Stimulated activated CD8-positive, alpha-beta memory T cell treated with anti-CD3 and anti-CD28 coated beads, Interleukin-7, amount 100 ng/mL, for 4 hours (primary cell): ENCODE data around the gene DNAH10.
"Not testable (repeated sequence)": the region's sequence is repeated elsewhere in the genome, so short reads cannot be mapped to it uniquely, and the experiment has no call there.

Experiments
- DNase-seq, 2 donors: peaks; one replicate each; pipeline ENCODE4 v3.0.0-alpha.2; 2020; ENCODE audit warnings: low read depth in 2 of 2

Gene DNAH10

GRCh38 chr12:123789422-123789821 lies 27.3 kb downstream of the DNAH10 start:
- not testable (repeated sequence) for DNase-seq

- DNase-seq, result no peak
Observed at GRCh38 chr12:123790905-123791467, 28.9 kb downstream of the DNAH10 start.

- DNase-seq, result no peak
Observed at GRCh38 chr12:123794027-123794426, 31.9 kb downstream of the DNAH10 start.

- DNase-seq, result no peak
Observed at GRCh38 chr12:123798518-123798917, 36.4 kb downstream of the DNAH10 start.

- DNase-seq, result no peak
Observed at GRCh38 chr12:123799227-123799626, 37.1 kb downstream of the DNAH10 start.

- no peak for DNase-seq
Observed at GRCh38 chr12:123801573-123802178, 39.6 kb downstream of the DNAH10 start.

GRCh38 chr12:123805173-123805572 lies 43.1 kb downstream of the DNAH10 start:
- DNase-seq, result no peak

GRCh38 chr12:123807002-123807401 lies 44.9 kb downstream of the DNAH10 start:
- DNase-seq, result no peak

- no peak for DNase-seq
Observed at GRCh38 chr12:123807670-123808069, 45.6 kb downstream of the DNAH10 start.

- DNase-seq, result no peak
Observed at GRCh38 chr12:123808167-123808566, 46.1 kb downstream of the DNAH10 start.

GRCh38 chr12:123813349-123813748 lies 51.2 kb downstream of the DNAH10 start:
- no peak for DNase-seq

GRCh38 chr12:123815968-123816367 lies 53.9 kb downstream of the DNAH10 start:
- DNase-seq, result no peak

- DNase-seq, result no peak
Observed at GRCh38 chr12:123816896-123817537, 54.9 kb downstream of the DNAH10 start.

- DNase-seq, result no peak
Observed at GRCh38 chr12:123822804-123823203, 60.7 kb downstream of the DNAH10 start.

- DNase-seq, result no peak
Observed at GRCh38 chr12:123828120-123828519, 66.0 kb downstream of the DNAH10 start.

- no peak for DNase-seq
Observed at GRCh38 chr12:123828854-123829547, 66.9 kb downstream of the DNAH10 start.

GRCh38 chr12:123829561-123829960 lies 67.5 kb downstream of the DNAH10 start:
- no peak for DNase-seq

- no peak for DNase-seq
Observed at GRCh38 chr12:123830675-123831074, 68.6 kb downstream of the DNAH10 start.

- no peak for DNase-seq
Observed at GRCh38 chr12:123832052-123832451, 70.0 kb downstream of the DNAH10 start.

- DNase-seq, result no peak
Observed at GRCh38 chr12:123833830-123834229, 71.7 kb downstream of the DNAH10 start.

GRCh38 chr12:123834845-123835244 lies 72.7 kb downstream of the DNAH10 start:
- no peak for DNase-seq

GRCh38 chr12:123836292-123836691 lies 74.2 kb downstream of the DNAH10 start:
- DNase-seq, result no peak

GRCh38 chr12:123839826-123840225 lies 77.7 kb downstream of the DNAH10 start:
- DNase-seq, result no peak
